ENCODE measurements around the gene CBR1.

The CBR1 gene

DNA sequence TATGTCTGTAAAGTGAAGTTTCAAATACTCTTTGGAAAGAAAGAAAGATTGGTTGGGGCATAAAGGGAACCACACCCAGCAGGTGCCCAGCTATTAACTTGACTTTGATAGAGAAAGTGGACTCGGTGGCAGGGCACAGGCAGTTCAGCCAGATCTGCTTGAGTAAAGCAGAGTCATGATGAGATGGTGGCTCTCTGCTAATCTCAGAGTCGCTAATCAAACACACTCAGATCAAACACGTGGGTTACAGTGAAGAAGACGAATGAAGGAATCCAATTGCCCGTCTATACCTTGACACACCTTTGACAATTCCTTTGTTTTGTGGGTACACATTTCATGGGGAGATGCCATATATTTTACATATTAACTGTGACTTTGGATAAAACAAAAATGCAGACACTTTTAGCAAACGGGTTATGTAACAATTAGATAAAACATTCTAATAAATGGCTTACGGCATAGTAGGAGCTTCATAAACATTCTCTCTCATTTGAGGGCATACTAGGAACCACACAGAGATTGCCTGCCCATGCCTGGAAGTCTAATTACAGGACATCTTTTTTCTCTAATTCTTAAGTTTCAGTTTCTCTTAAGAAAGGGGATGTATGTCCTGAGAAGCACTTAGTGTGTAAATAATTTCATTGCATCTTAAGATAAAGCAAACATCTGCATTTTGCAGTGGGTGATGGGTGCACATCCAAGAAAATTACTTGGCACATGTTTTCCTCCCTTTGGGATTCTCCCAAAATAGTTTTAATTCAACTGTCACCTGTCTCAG, 7.2 kb downstream of the CBR1 start:
- Histone ChIP-seq H3K27me3 (replicated peaks) (no peaks in the 10 kb centered on the region), H3K4me3 (ENCODE audit: low read depth, low read length) (no peak overlapping the region), H3K27ac (no peak overlapping the region), H3K36me3 (replicated peaks) (peaks cover 2% of the 10 kb centered on the region)
- TF ChIP-seq, protein P1, sequence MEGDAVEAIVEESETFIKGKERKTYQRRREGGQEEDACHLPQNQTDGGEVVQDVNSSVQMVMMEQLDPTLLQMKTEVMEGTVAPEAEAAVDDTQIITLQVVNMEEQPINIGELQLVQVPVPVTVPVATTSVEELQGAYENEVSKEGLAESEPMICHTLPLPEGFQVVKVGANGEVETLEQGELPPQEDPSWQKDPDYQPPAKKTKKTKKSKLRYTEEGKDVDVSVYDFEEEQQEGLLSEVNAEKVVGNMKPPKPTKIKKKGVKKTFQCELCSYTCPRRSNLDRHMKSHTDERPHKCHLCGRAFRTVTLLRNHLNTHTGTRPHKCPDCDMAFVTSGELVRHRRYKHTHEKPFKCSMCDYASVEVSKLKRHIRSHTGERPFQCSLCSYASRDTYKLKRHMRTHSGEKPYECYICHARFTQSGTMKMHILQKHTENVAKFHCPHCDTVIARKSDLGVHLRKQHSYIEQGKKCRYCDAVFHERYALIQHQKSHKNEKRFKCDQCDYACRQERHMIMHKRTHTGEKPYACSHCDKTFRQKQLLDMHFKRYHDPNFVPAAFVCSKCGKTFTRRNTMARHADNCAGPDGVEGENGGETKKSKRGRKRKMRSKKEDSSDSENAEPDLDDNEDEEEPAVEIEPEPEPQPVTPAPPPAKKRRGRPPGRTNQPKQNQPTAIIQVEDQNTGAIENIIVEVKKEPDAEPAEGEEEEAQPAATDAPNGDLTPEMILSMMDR (IDR thresholded peaks at IDR 0.05; ENCODE audit: low read depth, low read length, missing control alignments) = no peak
- DNase-seq = no peak
- in situ Hi-C loops (cut with HindIII; ENCODE audit: low pct_ligation_motif_present, low sequenced_read_pairs) = no loop called here

- DNase-seq = no peak
- H3K27me3 ChIP-seq (replicated peaks) = no peaks in the 10 kb centered on the region
- in situ Hi-C loops (cut with HindIII; ENCODE audit: low pct_ligation_motif_present, low sequenced_read_pairs) = no loop called here
- no peak overlapping the region for H3K27ac ChIP-seq
- H3K36me3 ChIP-seq (replicated peaks) = no peaks in the 10 kb centered on the region
- TF ChIP-seq, protein P1 (IDR thresholded peaks at IDR 0.05; ENCODE audit: low read depth, low read length, missing control alignments) = no peak
- no peak overlapping the region for H3K4me3 ChIP-seq (ENCODE audit: low read depth, low read length)
These were observed 7.9 kb downstream of the CBR1 start for GRCh38 chr21:36077758-36078157.

GRCh38 chr21:36079010-36079649, 9.3 kb downstream of the CBR1 start:
- H3K4me3 ChIP-seq (ENCODE audit: low read depth, low read length) = no peak overlapping the region
- no peak overlapping the region for H3K27ac ChIP-seq
- peak; percentile 2 for DNase-seq
- TF ChIP-seq, protein P1 (IDR thresholded peaks at IDR 0.05; ENCODE audit: low read depth, low read length, missing control alignments) = no peak
- in situ Hi-C loops (cut with HindIII; ENCODE audit: low pct_ligation_motif_present, low sequenced_read_pairs) = no loop called here
- no peaks in the 10 kb centered on the region for H3K27me3 ChIP-seq (replicated peaks)
- H3K36me3 ChIP-seq (replicated peaks) = no peaks in the 10 kb centered on the region

- Histone ChIP-seq H3K27me3 (replicated peaks) (no peaks in the 10 kb centered on the region), H3K27ac (no peak overlapping the region), H3K36me3 (replicated peaks) (no peaks in the 10 kb centered on the region), H3K4me3 (ENCODE audit: low read depth, low read length) (no peak overlapping the region)
- TF ChIP-seq, protein P1 (IDR thresholded peaks at IDR 0.05; ENCODE audit: low read depth, low read length, missing control alignments) = no peak
- in situ Hi-C loops (cut with HindIII; ENCODE audit: low pct_ligation_motif_present, low sequenced_read_pairs) = no loop called here
- no peak for DNase-seq
These were observed 9.8 kb downstream of the CBR1 start for GRCh38 chr21:36079671-36080070.

- no peaks in the 10 kb centered on the region for H3K36me3 ChIP-seq (replicated peaks)
- TF ChIP-seq, protein P1 (IDR thresholded peaks at IDR 0.05; ENCODE audit: low read depth, low read length, missing control alignments) = no peak
- no peak overlapping the region for H3K27ac ChIP-seq
- in situ Hi-C loops (cut with HindIII; ENCODE audit: low pct_ligation_motif_present, low sequenced_read_pairs) = no loop called here
- DNase-seq = no peak
- no peaks in the 10 kb centered on the region for H3K27me3 ChIP-seq (replicated peaks)
- no peak overlapping the region for H3K4me3 ChIP-seq (ENCODE audit: low read depth, low read length)
These were observed 10.6 kb downstream of the CBR1 start for GRCh38 chr21:36080386-36080785.

All from brain microvascular endothelial cell (primary cell).